Upper lobe of left lung (tissue), 6 donors: Measurements from ENCODE around the gene OR52N1. TPM values are rescaled to one million over a fixed set of nuclear protein-coding genes. Genes with fewer than 3 reads are reported as not detected.

Source experiments
- ATAC-seq, 2 donors: fragments of 200-7000 bp; cut with Tn5 transposase; one replicate each; pipeline ENCODE4 v1.9.1; 2022; ENCODE audit warnings: mild to moderate bottlenecking in 2 of 2, moderate library complexity in 2 of 2; ENCODE audit not compliant: low FRiP score in 2 of 2
- DNase-seq, 2 donors: peaks; one replicate each; pipeline ENCODE4 v3.0.0-alpha.2; 2019 to 2020
- H3K27ac ChIP-seq, 4 donors: fragments of 200-600 bp; sonication (generic); one replicate each; pipeline ENCODE4 v1.5.1; 2016 to 2019
- H3K27me3 ChIP-seq, 4 donors: fragments of 200-600 bp; sonication (generic); one replicate each; pipeline ENCODE4 v1.5.1; 2017 to 2019
- H3K36me3 ChIP-seq, 4 donors: fragments of 200-600 bp; sonication (generic); one replicate each; pipeline ENCODE4 v1.5.1; 2016 to 2019
- H3K4me1 ChIP-seq, 4 donors: fragments of 200-600 bp; sonication (generic); one replicate each; pipeline ENCODE4 v1.5.1; 2018 to 2019
- H3K4me3 ChIP-seq, 4 donors: fragments of 200-600 bp; sonication (generic); one replicate each; pipeline ENCODE4 v1.5.1; 2017 to 2019; ENCODE audit warnings: mild to moderate bottlenecking in 2 of 4, moderate library complexity in 1 of 4
- H3K9me3 ChIP-seq, 4 donors: fragments of 200-600 bp; sonication (generic); one replicate each; pipeline ENCODE4 v1.5.1; 2018 to 2019
- EP300 ChIP-seq, 4 donors: sonication (generic); formaldehyde crosslinking; IDR thresholded peaks; one replicate each; pipeline ENCODE4 v1.5.1; 2017; ENCODE audit warnings: antibody characterized with exemption in 4 of 4, control low read depth in 2 of 4
- POLR2A ChIP-seq, 4 donors: fragments of 450-650 bp; IDR thresholded peaks; one replicate each; pipeline ENCODE4 v1.5.1; 2016 to 2017; ENCODE audit warnings: antibody characterized with exemption in 4 of 4, mild to moderate bottlenecking in 2 of 4
- POLR2AphosphoS5 ChIP-seq, 2 donors: sonication (generic); formaldehyde crosslinking; IDR thresholded peaks; one replicate each; pipeline ENCODE4 v1.5.1; 2017; ENCODE audit warnings: antibody characterized with exemption in 2 of 2
- WGBS, 2 donors: methylation state at CpG; one replicate each; pipeline ENCODE4 v1.1.5; 2017 to 2018; 5-methylcytosine and 5-hydroxymethylcytosine counted together
- total RNA-seq, 6 donors: library from RNA; depleted of rRNA in 4 of 6; stranded (reverse); fragments of >200 nt in 4 of 6; gene quantifications; one replicate each; pipeline versions ENCODE4 v1.1.0 to v1.2.1, GENCODE V29; 2016 to 2021
- TF ChIP-seq, protein P1 (sequence below), 6 experiments: fragments of 450-650 bp in 4 of 6; fragments of 200-600 bp in 2 of 6; sonication (generic) in 2 of 6; IDR thresholded peaks; one replicate each; pipeline ENCODE4 v1.5.1; 2016 to 2019; ENCODE audit warnings: antibody characterized with exemption in 6 of 6
- donor health status: DM: no; HTN: no; CAD: no; lungs with moderate emphysema.
- donor health status: DM: no; HTN: yes; CAD: no; lungs with severe emphysema.

OR52N1 gene
- under 1 TPM in 1 of 6 donors, not detected in 5; 0.20 TPM for total RNA-seq

DNA sequence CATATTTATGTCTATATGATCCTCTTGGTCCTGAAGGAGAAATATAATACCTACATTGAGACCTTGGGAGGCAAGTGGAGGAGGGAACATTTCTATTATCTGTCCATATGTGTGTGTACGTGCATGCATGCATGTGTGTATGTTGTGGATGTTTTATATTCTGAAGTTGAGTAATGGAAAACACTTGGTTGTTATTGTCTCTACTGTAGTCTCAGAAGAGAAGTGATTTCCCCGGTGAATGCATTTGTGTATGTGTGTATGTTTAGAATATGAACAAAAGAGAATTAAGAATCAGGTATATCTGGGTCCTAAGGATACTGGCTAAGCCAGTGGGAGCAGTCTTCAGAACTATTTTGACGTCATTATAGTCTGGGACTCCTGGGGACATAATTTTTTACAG is at the start of gene OR52N1:
Gene OR52N1 (minus strand): TSS at position 101 of the 400 bp plus-strand sequence. CDS start 2,449 bp downstream, outside the sequence.
- H3K27ac ChIP-seq: no peak within 1 kb of the TSS
- H3K4me1 ChIP-seq: no peaks in the 10 kb centered on the region
- 72 to 77% methylated on average over 3 of the region's 3 CpGs for WGBS, 2 donors
- TF ChIP-seq POLR2A (IDR thresholded peaks at IDR 0.05): no peak
- TF ChIP-seq POLR2AphosphoS5 (IDR thresholded peaks at IDR 0.05): no peak
- no peak for TF ChIP-seq EP300 (IDR thresholded peaks at IDR 0.05)
- TF ChIP-seq, protein P1, sequence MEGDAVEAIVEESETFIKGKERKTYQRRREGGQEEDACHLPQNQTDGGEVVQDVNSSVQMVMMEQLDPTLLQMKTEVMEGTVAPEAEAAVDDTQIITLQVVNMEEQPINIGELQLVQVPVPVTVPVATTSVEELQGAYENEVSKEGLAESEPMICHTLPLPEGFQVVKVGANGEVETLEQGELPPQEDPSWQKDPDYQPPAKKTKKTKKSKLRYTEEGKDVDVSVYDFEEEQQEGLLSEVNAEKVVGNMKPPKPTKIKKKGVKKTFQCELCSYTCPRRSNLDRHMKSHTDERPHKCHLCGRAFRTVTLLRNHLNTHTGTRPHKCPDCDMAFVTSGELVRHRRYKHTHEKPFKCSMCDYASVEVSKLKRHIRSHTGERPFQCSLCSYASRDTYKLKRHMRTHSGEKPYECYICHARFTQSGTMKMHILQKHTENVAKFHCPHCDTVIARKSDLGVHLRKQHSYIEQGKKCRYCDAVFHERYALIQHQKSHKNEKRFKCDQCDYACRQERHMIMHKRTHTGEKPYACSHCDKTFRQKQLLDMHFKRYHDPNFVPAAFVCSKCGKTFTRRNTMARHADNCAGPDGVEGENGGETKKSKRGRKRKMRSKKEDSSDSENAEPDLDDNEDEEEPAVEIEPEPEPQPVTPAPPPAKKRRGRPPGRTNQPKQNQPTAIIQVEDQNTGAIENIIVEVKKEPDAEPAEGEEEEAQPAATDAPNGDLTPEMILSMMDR (IDR thresholded peaks at IDR 0.05): no peak
- H3K36me3 ChIP-seq: no peaks in the 10 kb centered on the region
- no peak within 1 kb of the TSS for H3K4me3 ChIP-seq
- no peak for ATAC-seq
- DNase-seq: no peak
- no peaks in the 10 kb centered on the region for H3K27me3 ChIP-seq
- no peaks in the 10 kb centered on the region for H3K9me3 ChIP-seq

DNA sequence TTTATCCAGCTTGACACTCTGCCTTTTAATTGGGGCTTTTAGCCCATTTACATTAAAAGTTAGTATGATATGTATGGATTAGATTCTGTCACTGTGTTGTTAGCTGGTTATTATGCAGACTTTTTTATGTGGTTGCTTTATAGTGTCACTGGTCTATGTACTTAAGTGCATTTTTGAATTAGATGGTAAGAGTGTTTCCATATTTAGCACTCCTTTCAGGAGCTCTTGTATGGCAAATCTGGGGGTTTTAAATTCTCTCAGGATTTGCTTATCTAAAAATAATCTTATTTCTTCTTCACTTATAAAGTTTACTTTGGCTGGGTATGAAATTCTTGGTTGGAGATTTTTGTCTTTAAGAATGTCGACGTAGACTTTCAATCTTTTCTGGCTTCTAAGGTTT is 46.6 kb upstream of the OR52N1 start:
- no peaks in the 10 kb centered on the region for H3K4me1 ChIP-seq
- H3K9me3 ChIP-seq: no peaks in the 10 kb centered on the region
- no peaks in the 10 kb centered on the region for H3K27me3 ChIP-seq
- H3K36me3 ChIP-seq: no peaks in the 10 kb centered on the region
- TF ChIP-seq POLR2A (IDR thresholded peaks at IDR 0.05) (no peak), POLR2AphosphoS5 (IDR thresholded peaks at IDR 0.05) (no peak), EP300 (IDR thresholded peaks at IDR 0.05) (no peak)
- TF ChIP-seq, protein P1 (IDR thresholded peaks at IDR 0.05): no peak
- WGBS, 2 donors: 82 to 94% methylated on average over 2 of the region's 2 CpGs
- H3K4me3 ChIP-seq: no peak overlapping the region
- no peak overlapping the region for H3K27ac ChIP-seq
- ATAC-seq (no peak), DNase-seq (no peak)

DNA sequence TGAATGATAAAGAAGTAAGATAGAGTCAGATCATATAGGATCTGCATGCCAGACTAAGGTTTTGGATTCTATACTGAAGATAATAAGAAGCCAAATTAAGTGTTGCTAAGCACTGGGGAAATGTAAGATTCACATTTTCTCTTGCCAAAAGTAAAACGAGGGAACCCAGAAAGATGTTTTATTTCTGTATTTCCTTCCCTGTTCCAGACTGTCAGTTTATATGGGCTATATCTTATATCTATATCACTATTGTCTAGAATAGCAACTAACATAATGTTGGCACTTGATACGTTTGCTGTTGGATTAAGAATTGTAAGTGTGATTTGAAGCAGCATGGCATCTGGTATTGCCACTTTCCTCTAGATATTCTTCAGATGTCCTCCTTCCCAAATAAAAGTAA is 42.4 kb upstream of the OR52N1 start:
- TF ChIP-seq EP300 (IDR thresholded peaks at IDR 0.05) (no peak), POLR2A (IDR thresholded peaks at IDR 0.05) (no peak), POLR2AphosphoS5 (IDR thresholded peaks at IDR 0.05) (no peak)
- TF ChIP-seq, protein P1 (IDR thresholded peaks at IDR 0.05): no peak

DNA sequence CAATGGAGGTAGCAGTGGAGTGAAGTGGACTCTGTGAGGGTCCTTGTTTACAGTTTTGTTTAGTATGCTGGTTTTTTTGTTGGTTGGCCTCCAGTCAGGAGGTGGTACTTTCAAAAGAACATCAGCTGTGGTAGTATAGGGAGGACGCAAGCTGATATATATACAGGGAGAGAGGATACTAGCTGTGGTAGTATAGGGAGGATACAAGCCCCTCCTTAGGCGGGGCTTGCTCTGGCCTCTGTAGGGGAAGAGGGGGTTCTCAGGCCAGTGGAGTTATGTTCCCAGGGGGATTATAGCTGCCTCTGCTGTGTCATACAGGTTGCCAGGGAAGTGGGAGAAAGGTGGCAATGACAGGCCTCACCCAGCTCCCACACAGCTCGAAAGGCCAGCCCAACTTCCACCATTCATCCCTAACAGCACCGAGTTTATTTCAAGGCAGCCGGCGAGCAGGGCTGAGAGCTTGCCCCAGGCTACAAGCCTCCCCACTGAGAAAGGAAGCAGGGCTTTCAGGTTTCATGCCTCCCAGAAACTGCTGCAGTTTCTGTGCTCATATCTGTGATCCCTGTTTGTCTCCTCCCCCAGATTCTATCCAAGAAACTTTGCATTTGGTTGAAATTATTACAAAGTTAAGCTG is 40.2 kb upstream of the OR52N1 start:
- Histone ChIP-seq H3K36me3 (no peaks in the 10 kb centered on the region), H3K4me3 (no peak overlapping the region), H3K27ac (no peak overlapping the region), H3K4me1 (no peaks in the 10 kb centered on the region), H3K9me3 (no peaks in the 10 kb centered on the region), H3K27me3 (no peaks in the 10 kb centered on the region)
- DNase-seq: no peak
- WGBS, 2 donors: 87 to 97% methylated on average over 6 of the region's 6 CpGs
- TF ChIP-seq EP300 (IDR thresholded peaks at IDR 0.05) (no peak), POLR2AphosphoS5 (IDR thresholded peaks at IDR 0.05) (no peak), POLR2A (IDR thresholded peaks at IDR 0.05) (no peak)
- TF ChIP-seq, protein P1 (IDR thresholded peaks at IDR 0.05): no peak
- ATAC-seq: no peak

More for the DNA sequence above, 42.4 kb upstream of the OR52N1 start:
- Histone ChIP-seq H3K27me3 (no peaks in the 10 kb centered on the region), H3K9me3 (no peaks in the 10 kb centered on the region), H3K27ac (no peak overlapping the region), H3K4me1 (no peaks in the 10 kb centered on the region), H3K4me3 (no peak overlapping the region), H3K36me3 (no peaks in the 10 kb centered on the region)
- 47 to 53% methylated on average over 2 of the region's 2 CpGs for WGBS, 2 donors
- DNase-seq (no peak), ATAC-seq (no peak)
